Endothelial cell (in vitro differentiated cells): ENCODE data around the gene DYRK1A. TPM values are rescaled to one million over a fixed set of nuclear protein-coding genes. Genes with fewer than 3 reads are reported as not detected.

ENCODE experiments used
- DNase-seq: peaks from one replicate; pipeline ENCODE4 v3.0.0; 2021; ENCODE audit warnings: low spot score
- H3K27ac Mint-ChIP-seq: one replicate; pipeline ENCODE4 v1.8.0; 2021; ENCODE audit warnings: mixed read lengths, inconsistent platforms; ENCODE audit not compliant: unreplicated experiment
- H3K27me3 Mint-ChIP-seq: one replicate; pipeline ENCODE4 v1.8.0; 2021; ENCODE audit warnings: mild to moderate bottlenecking, moderate library complexity, mixed read lengths, inconsistent platforms; ENCODE audit not compliant: unreplicated experiment
- H3K36me3 Mint-ChIP-seq: one replicate; pipeline ENCODE4 v1.8.0; 2021; ENCODE audit warnings: mild to moderate bottlenecking, low read depth, mixed read lengths, inconsistent platforms; ENCODE audit not compliant: unreplicated experiment
- H3K4me1 Mint-ChIP-seq: one replicate; pipeline ENCODE4 v1.8.0; 2021; ENCODE audit warnings: mild to moderate bottlenecking, mixed read lengths, inconsistent platforms; ENCODE audit not compliant: unreplicated experiment
- H3K4me3 Mint-ChIP-seq: one replicate; pipeline ENCODE4 v1.8.0; 2021; ENCODE audit warnings: mild to moderate bottlenecking, mixed read lengths, inconsistent platforms; ENCODE audit not compliant: unreplicated experiment
- H3K9me3 Mint-ChIP-seq: one replicate; pipeline ENCODE4 v1.8.0; 2021; ENCODE audit warnings: mixed read lengths, inconsistent platforms; ENCODE audit not compliant: unreplicated experiment
- CTCF ChIP-seq: fragments of 200-600 bp; sonication (generic); IDR thresholded peaks from one replicate; pipeline ENCODE4 v1.5.0; 2021; ENCODE audit warnings: antibody characterized with exemption; ENCODE audit not compliant: unreplicated experiment
- total RNA-seq: library from RNA; stranded (reverse); fragmentation: NEBNext Ultra II Directional; extraction: Animal tissue kit (Norgen Biotek cat#: 25700); gene quantifications from one replicate; pipeline ENCODE4 v1.2.1, GENCODE V29; 2021; ENCODE audit not compliant: unreplicated experiment

Gene DYRK1A
- total RNA-seq, 1 donor from 2014 or later, result 87.5 TPM

GRCh38 chr21:37530901-37531351, 164.4 kb downstream of the DYRK1A start:
- Mint-ChIP-seq H3K4me3 (no peak overlapping the region), H3K4me1 (peaks cover 5% of the 10 kb centered on the region), H3K9me3 (no peaks in the 10 kb centered on the region), H3K27ac (no peak overlapping the region), H3K27me3 (peaks cover 2% of the 10 kb centered on the region), H3K36me3 (peaks cover 12% of the 10 kb centered on the region)
- no peak for DNase-seq
- no peak for TF ChIP-seq CTCF

GRCh38 chr21:37531431-37531932, 164.9 kb downstream of the DYRK1A start:
- TF ChIP-seq CTCF, result no peak
- no peaks in the 10 kb centered on the region for H3K9me3 Mint-ChIP-seq
- H3K27me3 Mint-ChIP-seq, result peaks cover 5% of the 10 kb centered on the region
- no peak for DNase-seq
- H3K4me3 Mint-ChIP-seq, result no peak overlapping the region
- no peak overlapping the region for H3K27ac Mint-ChIP-seq
- peaks cover 12% of the 10 kb centered on the region for H3K36me3 Mint-ChIP-seq
- peaks cover 5% of the 10 kb centered on the region for H3K4me1 Mint-ChIP-seq

GRCh38 chr21:37532868-37533780, 166.6 kb downstream of the DYRK1A start:
- no peak overlapping the region for H3K27ac Mint-ChIP-seq
- peaks cover 5% of the 10 kb centered on the region for H3K4me1 Mint-ChIP-seq
- H3K4me3 Mint-ChIP-seq, result no peak overlapping the region
- H3K27me3 Mint-ChIP-seq, result peaks cover 5% of the 10 kb centered on the region
- H3K36me3 Mint-ChIP-seq, result peaks cover 14% of the 10 kb centered on the region
- DNase-seq, result no peak
- no peak for TF ChIP-seq CTCF
- no peaks in the 10 kb centered on the region for H3K9me3 Mint-ChIP-seq

- Mint-ChIP-seq H3K27ac (no peak overlapping the region), H3K9me3 (no peaks in the 10 kb centered on the region), H3K27me3 (peaks cover 5% of the 10 kb centered on the region), H3K36me3 (peaks cover 9% of the 10 kb centered on the region), H3K4me3 (no peak overlapping the region), H3K4me1 (peaks cover 5% of the 10 kb centered on the region)
- DNase-seq, result no peak
- TF ChIP-seq CTCF, result no peak
These were observed 167.9 kb downstream of the DYRK1A start for GRCh38 chr21:37534431-37534830.

GRCh38 chr21:37535130-37535529, 168.6 kb downstream of the DYRK1A start:
- Mint-ChIP-seq H3K4me1 (no peaks in the 10 kb centered on the region), H3K36me3 (peaks cover 9% of the 10 kb centered on the region), H3K4me3 (no peak overlapping the region), H3K9me3 (no peaks in the 10 kb centered on the region), H3K27me3 (peaks cover 5% of the 10 kb centered on the region), H3K27ac (peak overlapping the region; percentile 18)
- TF ChIP-seq CTCF, result no peak
- DNase-seq, result no peak
